Subcutaneous abdominal adipose tissue (tissue), 5 donors: Measurements from ENCODE around the gene GFER.

ENCODE experiments used
- H3K27ac ChIP-seq: one replicate; pipeline ENCODE4 v1.7.0; 2013; ENCODE audit warnings: low read depth, mild to moderate bottlenecking, inconsistent platforms, low read length, moderate library complexity
- H3K27me3 ChIP-seq, 5 donors: one replicate each; pipeline ENCODE4 v1.7.0; 2013; ENCODE audit warnings: low read length in 5 of 5, inconsistent platforms in 1 of 5; ENCODE audit not compliant: control insufficient read depth in 5 of 5, insufficient read depth in 4 of 5
- H3K36me3 ChIP-seq, 5 donors: one replicate each; pipeline ENCODE4 v1.7.0; 2013; ENCODE audit warnings: low read length in 5 of 5; ENCODE audit not compliant: control insufficient read depth in 5 of 5, insufficient read depth in 5 of 5
- H3K4me1 ChIP-seq, 5 donors: one replicate each; pipeline ENCODE4 v1.7.0; 2013; ENCODE audit warnings: low read length in 5 of 5, mild to moderate bottlenecking in 3 of 5, moderate library complexity in 1 of 5; ENCODE audit not compliant: control insufficient read depth in 5 of 5, insufficient read depth in 5 of 5
- H3K4me3 ChIP-seq, 5 donors: one replicate each; pipeline ENCODE4 v1.7.0; 2013; ENCODE audit warnings: low read length in 5 of 5, low read depth in 1 of 5
- H3K9ac ChIP-seq, 5 donors: one replicate each; pipeline ENCODE4 v1.7.0; 2013; ENCODE audit warnings: low read length in 5 of 5, mild to moderate bottlenecking in 4 of 5, moderate library complexity in 3 of 5
- H3K9me3 ChIP-seq, 5 donors: one replicate each; pipeline ENCODE4 v1.7.0; 2013; ENCODE audit warnings: low read length in 5 of 5; ENCODE audit not compliant: control insufficient read depth in 5 of 5
- donor health status: healthy.
- donor health status: healthy.
- donor health status: healthy.
- donor health status: healthy.
- donor health status: healthy.

GFER gene

GRCh38 chr16:1964506-1965395, 19.2 kb upstream of the GFER start, which contains the start of gene RPS2:
Gene RPS2, minus strand, starts transcription at chr16:1964826. Its CDS starts 201 bp downstream, at chr16:1964625.
- H3K4me1 ChIP-seq: peaks cover 3 to 36% (median 33%) of the 10 kb centered on the region in 5 donors
- H3K36me3 ChIP-seq: peaks cover 0 to 27% (median 24%) of the 10 kb centered on the region in 5 donors
- H3K27ac ChIP-seq: peak within 1 kb of the TSS; percentile 93
- peak within 1 kb of the TSS; percentile 80 to 90 (median 85) for H3K4me3 ChIP-seq
- H3K9me3 ChIP-seq: no peaks in the 10 kb centered on the region
- H3K9ac ChIP-seq: peak within 1 kb of the TSS; percentile 43 to 98 (median 92)
- no peaks in the 10 kb centered on the region for H3K27me3 ChIP-seq

- Histone ChIP-seq H3K4me3 (peak overlapping the region; percentile 72 to 90 (median 81)), H3K36me3 (peaks cover 0 to 27% (median 24%) of the 10 kb centered on the region in 5 donors), H3K9ac (peak overlapping the region; percentile 22 to 98 (median 92)), H3K27me3 (no peaks in the 10 kb centered on the region), H3K4me1 (peaks cover 3 to 29% (median 26%) of the 10 kb centered on the region in 5 donors), H3K27ac (peak overlapping the region; percentile 93), H3K9me3 (no peaks in the 10 kb centered on the region)
These were observed 18.5 kb upstream of the GFER start for GRCh38 chr16:1965396-1966001.

GRCh38 chr16:1966460-1966859, 17.5 kb upstream of the GFER start, which contains the start of gene RNF151:
Gene RNF151, plus strand, starts transcription at chr16:1966856. Its CDS starts 26 bp downstream, at chr16:1966882.
- Histone ChIP-seq H3K9ac (peak within 1 kb of the TSS; percentile 22 to 98 (median 92)), H3K27ac (peak within 1 kb of the TSS; percentile 93), H3K4me1 (peaks cover 1 to 30% (median 27%) of the 10 kb centered on the region in 5 donors), H3K4me3 (peak within 1 kb of the TSS; percentile 72 to 90 (median 81)), H3K9me3 (no peaks in the 10 kb centered on the region), H3K27me3 (no peaks in the 10 kb centered on the region), H3K36me3 (peaks cover 0 to 21% (median 19%) of the 10 kb centered on the region in 5 donors)

GRCh38 chr16:1968146-1968953, 15.6 kb upstream of the GFER start:
- H3K36me3 ChIP-seq: peaks cover 0 to 4% (median 3%) of the 10 kb centered on the region in 5 donors
- no peak overlapping the region for H3K27ac ChIP-seq
- no peak overlapping the region for H3K9ac ChIP-seq
- H3K4me3 ChIP-seq: no peak overlapping the region
- no peaks in the 10 kb centered on the region for H3K27me3 ChIP-seq
- no peaks in the 10 kb centered on the region for H3K9me3 ChIP-seq
- H3K4me1 ChIP-seq: peaks cover 3 to 47% (median 37%) of the 10 kb centered on the region in 5 donors

GRCh38 chr16:1971796-1972489, 12.1 kb upstream of the GFER start, which contains the start of gene TBL3:
Gene TBL3, plus strand, starts transcription at chr16:1972053. Its CDS starts 112 bp downstream, at chr16:1972165.
- H3K9me3 ChIP-seq: no peaks in the 10 kb centered on the region
- H3K4me3 ChIP-seq: peak within 1 kb of the TSS; percentile 79 to 92 (median 88)
- H3K27ac ChIP-seq: peak within 1 kb of the TSS; percentile 91
- H3K4me1 ChIP-seq: peaks cover 3 to 28% (median 25%) of the 10 kb centered on the region in 5 donors
- H3K27me3 ChIP-seq: peaks cover 0 to 18% (median 5%) of the 10 kb centered on the region in 5 donors
- H3K36me3 ChIP-seq: peaks cover 0 to 32% (median 30%) of the 10 kb centered on the region in 5 donors
- H3K9ac ChIP-seq: peak within 1 kb of the TSS; percentile 87 to 93 (median 88)

GRCh38 chr16:1972490-1972877, 11.5 kb upstream of the GFER start:
- H3K9me3 ChIP-seq: no peaks in the 10 kb centered on the region

GRCh38 chr16:1973461-1974156, 10.4 kb upstream of the GFER start:
- Histone ChIP-seq H3K27me3 (peaks cover 0 to 28% (median 16%) of the 10 kb centered on the region in 5 donors), H3K4me3 (no peak overlapping the region), H3K9me3 (no peaks in the 10 kb centered on the region), H3K4me1 (peaks cover 3 to 28% (median 25%) of the 10 kb centered on the region in 5 donors), H3K9ac (no peak overlapping the region), H3K27ac (no peak overlapping the region), H3K36me3 (peaks cover 0 to 49% (median 46%) of the 10 kb centered on the region in 5 donors)

More at GRCh38 chr16:1972490-1972877, 11.5 kb upstream of the GFER start:
- peak overlapping the region; percentile 64 to 92 (median 88) for H3K4me3 ChIP-seq
- H3K4me1 ChIP-seq: peaks cover 3 to 28% (median 25%) of the 10 kb centered on the region in 5 donors
- H3K27me3 ChIP-seq: peaks cover 0 to 19% (median 7%) of the 10 kb centered on the region in 5 donors
- peak overlapping the region; percentile 91 for H3K27ac ChIP-seq
- H3K9ac ChIP-seq: peak overlapping the region in 4 of 5 donors; percentile 87 to 93 (median 89)
- peaks cover 0 to 37% (median 35%) of the 10 kb centered on the region in 5 donors for H3K36me3 ChIP-seq

GRCh38 chr16:1974157-1975070, 9.6 kb upstream of the GFER start:
- peaks cover 1 to 34% (median 18%) of the 10 kb centered on the region in 5 donors for H3K27me3 ChIP-seq
- no peak overlapping the region for H3K4me3 ChIP-seq
- H3K9me3 ChIP-seq: no peaks in the 10 kb centered on the region
- H3K36me3 ChIP-seq: peaks cover 0 to 51% (median 48%) of the 10 kb centered on the region in 5 donors
- no peak overlapping the region for H3K27ac ChIP-seq
- H3K9ac ChIP-seq: no peak overlapping the region
- peaks cover 3 to 30% (median 26%) of the 10 kb centered on the region in 5 donors for H3K4me1 ChIP-seq
